ENCODE measurements around the gene SLC16A12.

Gene SLC16A12

GRCh38 chr10:89505640-89506275 lies 29.6 kb downstream of the SLC16A12 start:
- DNase-seq: no peak

DNA sequence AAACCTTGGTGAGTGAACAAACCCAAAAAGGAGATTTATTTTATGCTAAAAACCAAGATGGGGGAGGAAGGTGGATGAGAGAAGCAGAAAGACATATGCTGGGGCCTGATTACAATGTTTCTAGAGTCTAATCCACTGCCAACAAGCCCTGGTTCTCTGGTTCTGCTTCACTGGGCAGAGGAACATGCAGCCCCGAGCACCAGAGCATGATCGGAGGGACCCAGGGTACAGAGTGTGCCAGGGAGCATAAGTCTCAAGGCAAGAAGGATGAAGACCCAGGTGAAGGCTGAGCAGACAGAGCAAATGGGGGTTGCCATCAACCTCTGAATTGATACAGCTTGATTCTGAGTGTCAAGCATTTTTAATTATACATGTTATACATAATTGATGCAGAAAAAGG lies 30.7 kb downstream of the SLC16A12 start:
- no peak for DNase-seq

DNA sequence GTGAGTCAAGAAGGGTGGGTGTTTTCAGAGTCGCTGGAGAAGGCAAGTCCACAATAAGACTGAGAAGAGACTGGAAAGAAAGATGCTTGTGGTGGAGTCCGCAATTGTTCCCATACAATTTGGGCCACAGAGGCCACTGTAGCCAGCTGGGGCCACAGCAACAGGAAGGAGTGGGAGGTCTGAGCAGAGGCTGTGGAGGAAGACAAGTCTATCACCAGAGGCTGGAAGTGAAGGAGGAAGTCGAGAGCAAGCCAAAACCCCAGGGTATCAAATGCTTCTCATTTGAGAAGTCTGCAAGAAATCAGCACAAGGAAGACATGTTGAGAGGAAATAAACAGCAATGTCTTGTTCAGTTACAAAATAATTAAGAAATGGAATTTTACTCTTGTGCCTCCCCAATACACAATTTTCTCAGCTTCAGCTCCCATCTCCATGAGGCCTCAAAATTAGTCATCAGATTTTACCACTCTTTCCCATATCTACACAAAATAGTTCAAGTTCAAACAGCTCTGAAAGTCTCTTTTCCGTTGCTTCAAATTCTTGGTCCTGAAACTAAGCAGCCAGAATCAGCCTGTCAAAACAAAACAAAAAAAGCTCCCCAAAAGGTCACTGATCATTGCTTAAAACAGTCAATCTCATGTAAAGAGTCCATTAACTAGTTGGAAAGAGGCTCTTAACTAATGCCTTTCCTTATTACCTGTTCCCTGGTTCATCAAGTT lies 31.6 kb downstream of the SLC16A12 start:
- DNase-seq: no peak

GRCh38 chr10:89503151-89503550 lies 32.2 kb downstream of the SLC16A12 start:
- no peak for DNase-seq

DNA sequence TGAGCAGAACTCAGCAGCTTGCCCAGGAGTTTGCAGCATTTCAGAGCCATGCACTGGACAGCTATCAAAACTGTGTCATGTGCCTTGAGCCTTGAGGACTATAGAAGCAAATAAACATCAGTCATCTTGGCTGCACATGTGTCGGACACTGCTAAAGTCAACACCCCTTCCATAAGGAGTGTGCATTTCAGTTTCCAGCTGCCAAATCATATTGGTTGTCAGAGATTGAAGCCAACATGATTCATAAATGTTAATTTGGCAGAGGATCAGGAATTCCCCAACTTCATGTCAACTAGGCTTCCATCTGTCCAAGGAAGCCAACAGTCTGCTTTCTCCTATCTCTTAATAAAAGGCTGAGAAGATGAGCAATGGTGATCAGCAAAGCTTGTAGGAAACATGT lies 32.8 kb downstream of the SLC16A12 start:
- no peak for DNase-seq

GRCh38 chr10:89494575-89494974 lies 40.8 kb downstream of the SLC16A12 start:
- no peak for DNase-seq

DNA sequence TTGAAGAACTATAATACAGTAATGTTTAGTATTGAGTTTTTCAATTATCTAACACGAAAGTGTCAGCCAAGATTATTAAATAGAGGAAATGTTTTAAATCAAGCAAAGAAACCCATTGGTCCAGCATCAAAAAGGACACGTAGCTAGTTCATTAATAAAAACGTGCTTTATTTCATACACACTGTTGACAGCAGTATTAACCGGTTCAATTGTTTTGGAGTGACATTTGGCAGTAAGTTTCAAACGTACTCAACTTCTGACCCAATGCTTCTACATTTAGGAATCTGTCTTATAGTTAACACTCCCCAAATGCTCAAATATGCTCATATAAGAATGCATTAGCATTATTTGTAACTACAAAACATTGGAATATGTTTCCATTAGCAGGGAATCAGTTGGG lies 41.3 kb downstream of the SLC16A12 start:
- DNase-seq: no peak

DNA sequence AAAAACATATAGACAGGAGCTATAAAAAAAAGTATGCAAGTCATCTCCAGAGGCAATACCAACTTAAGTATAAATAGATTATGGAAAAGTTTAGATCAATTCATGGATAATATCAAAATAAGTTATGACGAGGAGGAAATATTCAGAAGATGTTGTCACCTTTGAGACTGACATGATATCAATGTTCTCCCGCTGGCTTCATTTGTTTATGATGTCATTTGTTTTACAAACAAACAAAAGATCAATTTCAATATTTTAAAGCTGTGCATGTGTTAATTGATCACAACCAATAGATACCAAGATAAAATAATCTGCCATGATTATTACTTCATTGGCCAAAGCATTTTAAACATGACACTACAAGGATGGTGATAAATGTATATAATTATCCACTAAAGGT lies 43.5 kb downstream of the SLC16A12 start:
- no peak for DNase-seq

GRCh38 chr10:89490596-89491335 lies 44.6 kb downstream of the SLC16A12 start:
- no peak for DNase-seq

- DNase-seq: no peak
Observed at GRCh38 chr10:89482256-89482655, 53.1 kb downstream of the SLC16A12 start.

- DNase-seq: no peak
Observed at GRCh38 chr10:89481662-89482061, 53.7 kb downstream of the SLC16A12 start.

DNA sequence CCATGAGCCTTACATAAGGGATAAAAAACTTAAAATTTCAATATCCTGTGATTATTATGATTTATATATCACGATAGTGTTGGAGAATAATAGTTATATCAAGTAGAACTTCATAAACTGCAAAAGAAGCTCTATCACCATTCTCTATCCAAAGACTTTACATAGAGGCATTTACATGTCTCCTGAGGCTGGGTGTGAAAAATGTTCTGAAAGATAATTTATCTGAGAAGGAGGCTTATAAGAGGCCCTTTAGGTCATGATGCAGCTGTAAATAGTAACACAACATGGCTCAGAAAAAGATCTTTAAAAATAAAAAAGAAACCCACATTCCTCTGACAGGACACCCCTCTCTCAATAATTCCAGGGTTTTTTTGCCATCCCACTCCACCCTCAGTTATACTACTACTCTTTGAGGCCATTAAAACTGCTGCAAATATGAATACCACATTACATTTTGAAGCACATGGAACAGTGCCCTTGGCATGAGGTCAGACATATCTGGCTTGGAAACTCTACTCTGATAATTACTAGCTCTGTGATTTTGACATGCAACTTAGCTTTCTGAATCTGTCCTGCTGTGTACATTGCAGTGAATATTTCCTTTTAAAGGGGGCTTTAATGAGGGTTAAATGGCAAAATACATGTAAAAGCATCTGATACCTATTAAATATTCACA lies 55.5 kb downstream of the SLC16A12 start:
- no peak for DNase-seq

DNA sequence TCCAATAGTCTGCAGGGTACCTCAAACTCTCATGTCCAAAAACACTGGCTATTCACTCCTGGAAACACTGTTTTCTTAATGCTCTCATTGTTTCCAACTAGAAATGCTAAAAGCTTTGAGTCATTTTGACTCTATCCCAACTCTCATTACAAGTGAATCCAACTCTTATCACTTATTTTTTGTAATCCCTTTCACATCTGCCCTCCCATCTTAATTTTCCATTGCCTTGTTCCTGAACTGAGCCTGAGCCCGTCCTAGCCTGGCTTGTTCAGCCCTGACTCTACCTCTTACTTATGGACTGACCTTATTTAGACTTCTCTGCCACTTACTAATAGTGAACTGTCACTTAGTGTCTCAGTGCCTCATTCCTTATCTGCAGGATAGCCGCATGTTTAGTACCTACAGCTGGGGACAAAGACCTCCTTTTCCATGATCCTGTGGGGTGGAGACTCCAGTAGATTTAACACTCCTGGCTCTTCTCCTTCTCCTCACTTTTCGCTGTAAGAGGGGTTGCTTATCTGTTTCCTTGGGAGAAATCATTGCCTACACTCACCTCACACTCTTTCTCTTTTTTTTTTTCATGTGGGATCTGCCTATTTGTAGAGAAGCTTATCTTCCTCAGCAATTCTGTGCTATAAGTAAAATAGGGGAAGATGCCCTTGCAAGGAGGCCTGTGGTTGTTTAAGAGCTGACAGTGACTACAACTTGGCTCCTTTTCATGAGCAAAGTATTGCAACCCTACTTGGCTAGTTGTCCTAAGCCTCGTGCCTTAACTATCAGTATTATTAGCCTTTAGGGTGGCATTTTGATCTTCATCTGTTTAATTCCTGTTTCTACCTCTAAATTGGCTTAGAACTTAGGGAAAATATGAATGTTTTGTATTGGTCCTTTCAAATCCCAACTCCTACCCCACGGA lies 56.4 kb downstream of the SLC16A12 start:
- DNase-seq: no peak

DNA sequence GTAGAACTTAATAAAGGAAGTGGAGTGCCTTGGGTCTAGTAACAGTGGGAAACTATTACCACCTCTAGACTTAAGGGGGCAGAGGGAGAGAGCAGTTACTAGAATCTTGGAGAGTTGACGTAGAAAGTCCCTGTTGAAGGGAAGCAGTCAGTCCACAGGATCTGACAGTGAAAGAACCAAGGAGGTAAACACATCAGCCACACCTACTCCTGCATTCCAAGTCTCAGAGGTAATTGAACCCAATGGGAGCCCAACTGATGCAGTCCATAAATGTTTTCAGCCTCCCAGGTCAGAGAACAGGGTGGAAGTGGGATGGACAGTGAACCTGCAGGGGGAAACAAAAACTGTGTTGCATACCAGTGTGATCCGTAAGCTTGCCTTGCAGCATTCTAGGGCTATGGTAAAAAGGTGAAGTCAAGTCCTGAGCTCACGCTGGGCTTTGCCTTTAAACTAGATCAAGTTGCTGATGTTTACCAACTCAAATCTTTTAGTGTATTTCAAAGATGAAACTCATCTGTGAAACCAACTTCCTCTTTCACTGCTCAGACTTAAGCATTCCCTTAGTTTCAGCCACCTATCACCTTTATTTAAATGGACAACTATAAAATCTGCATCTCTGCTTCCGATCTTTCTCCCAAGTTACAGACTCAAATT lies 57.2 kb downstream of the SLC16A12 start:
- no peak for DNase-seq

DNA sequence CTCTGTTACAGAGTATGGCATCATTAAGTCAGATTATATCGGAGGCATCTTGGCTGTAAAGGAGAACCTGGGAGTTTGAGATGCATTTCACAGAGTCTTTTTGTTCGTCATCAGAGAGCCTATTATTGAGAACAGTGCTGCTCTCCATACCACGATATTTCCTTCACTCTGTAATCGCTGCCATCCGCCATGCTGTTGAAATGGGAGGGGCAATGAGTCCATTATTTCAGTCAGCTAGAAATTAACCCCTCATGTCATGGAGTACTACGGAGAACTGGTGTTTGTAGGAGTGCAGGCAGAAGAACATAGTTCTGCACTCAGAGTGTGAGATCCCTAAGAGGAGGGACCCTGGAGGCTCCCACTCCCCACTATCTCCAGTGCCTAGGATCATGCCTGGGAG lies 59.2 kb downstream of the SLC16A12 start:
- DNase-seq: no peak

DNA sequence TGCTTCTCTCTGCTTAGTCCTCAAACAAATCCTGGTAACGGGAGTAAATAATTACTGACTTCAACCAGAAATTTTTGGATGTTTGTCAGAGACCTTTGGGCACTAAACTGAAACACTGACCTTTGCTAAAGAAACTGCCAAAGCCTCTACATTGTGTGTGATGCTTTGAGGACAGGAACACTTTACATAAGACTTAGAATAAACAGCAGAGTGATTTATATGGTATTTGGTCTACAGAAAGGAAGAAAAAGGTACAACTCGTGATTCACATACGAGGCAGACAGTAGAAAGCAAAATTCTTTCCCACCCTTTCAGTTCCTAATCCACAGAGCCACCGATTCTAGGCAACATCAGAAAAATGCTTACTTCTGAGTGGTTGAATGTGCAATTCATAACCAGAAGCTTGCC lies 59.8 kb downstream of the SLC16A12 start:
- DNase-seq: no peak

GRCh38 chr10:89475125-89475524 lies 60.3 kb downstream of the SLC16A12 start:
- DNase-seq: no peak

- DNase-seq: no peak
Observed at GRCh38 chr10:89474452-89474851, 60.9 kb downstream of the SLC16A12 start.

GRCh38 chr10:89471110-89471809 lies 64.1 kb downstream of the SLC16A12 start:
- no peak for DNase-seq

GRCh38 chr10:89470628-89471027 lies 64.8 kb downstream of the SLC16A12 start:
- DNase-seq: no peak

DNA sequence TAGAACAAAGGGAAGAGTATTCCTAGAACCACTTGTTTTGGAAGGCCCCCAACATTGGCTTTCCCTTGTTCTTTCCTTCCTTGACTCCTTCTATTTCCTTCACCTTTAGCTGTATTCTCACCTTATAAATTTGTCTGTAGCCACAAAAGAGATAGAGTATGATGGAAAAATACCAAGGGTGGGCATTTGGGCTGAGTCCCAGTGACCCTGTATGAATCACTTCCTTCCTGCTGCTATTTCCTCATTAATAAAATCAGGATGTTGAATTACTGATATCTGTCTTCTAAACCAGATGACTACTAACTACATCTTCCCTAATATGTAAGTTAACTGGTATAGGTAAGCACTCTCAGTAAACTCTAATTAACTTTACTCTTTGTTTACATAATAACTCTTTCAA lies 65.9 kb downstream of the SLC16A12 start:
- DNase-seq: no peak
